Measurements from ENCODE around the gene PRSS16.

- TF ChIP-seq EZH2 (IDR thresholded peaks at IDR 0.05; ENCODE audit: borderline replicate concordance, low read depth, low read length, poor library complexity, severe bottlenecking): no peak
- no peak for TF ChIP-seq CTCF (conservative IDR thresholded peaks at IDR 0.05; ENCODE audit: low read depth, low read length)
Measured at GRCh38 chr6:27209196-27209595, 38.3 kb upstream of the PRSS16 start.

All from A673 (cell line).